ENCODE data around the gene SPTBN1.

Gene SPTBN1

GRCh38 chr2:54434229-54434628 is 21.9 kb upstream of the SPTBN1 start:
- DNase-seq (ENCODE audit: low read depth): no peak

GRCh38 chr2:54434711-54435110 is 21.4 kb upstream of the SPTBN1 start:
- DNase-seq (ENCODE audit: low read depth): no peak

GRCh38 chr2:54435325-54436226 is 20.6 kb upstream of the SPTBN1 start:
- DNase-seq (ENCODE audit: low read depth): no peak

GRCh38 chr2:54437588-54437987 is 18.5 kb upstream of the SPTBN1 start:
- DNase-seq (ENCODE audit: low read depth): no peak

- DNase-seq (ENCODE audit: low read depth): no peak
Measured at GRCh38 chr2:54438271-54438670, 17.9 kb upstream of the SPTBN1 start.

GRCh38 chr2:54439582-54439981 is 16.5 kb upstream of the SPTBN1 start:
- no peak for DNase-seq (ENCODE audit: low read depth)

GRCh38 chr2:54440050-54440449 is 16.1 kb upstream of the SPTBN1 start:
- DNase-seq (ENCODE audit: low read depth): no peak

GRCh38 chr2:54444503-54444902 is 11.6 kb upstream of the SPTBN1 start:
- DNase-seq (ENCODE audit: low read depth): no peak

GRCh38 chr2:54446122-54446521 is 10.0 kb upstream of the SPTBN1 start:
- DNase-seq (ENCODE audit: low read depth): no peak

GRCh38 chr2:54446625-54447024 is 9.5 kb upstream of the SPTBN1 start:
- no peak for DNase-seq (ENCODE audit: low read depth)

GRCh38 chr2:54454548-54455130 is 1.5 kb upstream of the SPTBN1 start:
- DNase-seq (ENCODE audit: low read depth): no peak

- DNase-seq (ENCODE audit: low read depth): no peak
Measured at GRCh38 chr2:54455131-54455562, 980 bp upstream of the SPTBN1 start.

- DNase-seq (ENCODE audit: low read depth): no peak
Measured at GRCh38 chr2:54456362-54456611, 160 bp downstream of the SPTBN1 start.

GRCh38 chr2:54456612-54457322 is 640 bp downstream of the SPTBN1 start:
- DNase-seq (ENCODE audit: low read depth): no peak

GRCh38 chr2:54457323-54458023 is 1.3 kb downstream of the SPTBN1 start:
- no peak for DNase-seq (ENCODE audit: low read depth)

GRCh38 chr2:54459037-54459441 is 2.9 kb downstream of the SPTBN1 start:
- no peak for DNase-seq (ENCODE audit: low read depth)

GRCh38 chr2:54461261-54461660 is 5.1 kb downstream of the SPTBN1 start:
- no peak for DNase-seq (ENCODE audit: low read depth)

- DNase-seq (ENCODE audit: low read depth): no peak
Measured at GRCh38 chr2:54464341-54464740, 8.2 kb downstream of the SPTBN1 start.

GRCh38 chr2:54465143-54465542 is 9.0 kb downstream of the SPTBN1 start:
- DNase-seq (ENCODE audit: low read depth): no peak

- DNase-seq (ENCODE audit: low read depth): no peak
Measured at GRCh38 chr2:54466870-54467269, 10.7 kb downstream of the SPTBN1 start.

- no peak for DNase-seq (ENCODE audit: low read depth)
Measured at GRCh38 chr2:54468673-54469072, 12.5 kb downstream of the SPTBN1 start.

GRCh38 chr2:54469484-54470053 is 13.4 kb downstream of the SPTBN1 start:
- DNase-seq (ENCODE audit: low read depth): no peak
